ENCODE data around the gene PNMA1.

PNMA1 gene

DNA sequence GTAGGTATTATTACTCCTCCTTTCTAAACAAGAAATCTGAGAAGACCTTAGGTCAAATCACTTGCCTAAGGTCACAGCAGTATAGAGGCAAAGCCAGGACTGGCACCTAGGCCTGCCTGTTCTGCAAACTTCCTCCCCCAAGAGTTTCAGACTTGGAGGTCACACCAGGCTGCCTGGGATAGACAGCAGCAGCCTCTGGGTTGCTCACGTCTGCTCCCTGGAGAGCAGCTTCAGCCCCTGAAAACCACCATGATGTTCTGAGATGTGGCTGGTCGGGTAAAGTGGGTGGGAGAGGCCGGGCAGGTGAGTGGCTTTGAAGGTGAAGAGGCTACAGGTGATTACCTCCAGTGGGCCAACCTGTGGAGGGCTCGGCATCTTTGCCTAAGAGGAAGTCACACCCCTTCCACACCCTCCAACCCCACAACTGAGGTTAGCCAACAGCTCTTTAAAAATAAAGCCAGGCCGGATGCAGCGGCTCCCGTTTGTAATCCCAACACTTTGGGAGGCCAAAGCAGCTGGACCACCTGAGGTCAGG lies 37.0 kb upstream of the PNMA1 start:
- in situ Hi-C loops (cut with MboI; ENCODE audit: low sequenced_read_pairs), result no loop called here

DNA sequence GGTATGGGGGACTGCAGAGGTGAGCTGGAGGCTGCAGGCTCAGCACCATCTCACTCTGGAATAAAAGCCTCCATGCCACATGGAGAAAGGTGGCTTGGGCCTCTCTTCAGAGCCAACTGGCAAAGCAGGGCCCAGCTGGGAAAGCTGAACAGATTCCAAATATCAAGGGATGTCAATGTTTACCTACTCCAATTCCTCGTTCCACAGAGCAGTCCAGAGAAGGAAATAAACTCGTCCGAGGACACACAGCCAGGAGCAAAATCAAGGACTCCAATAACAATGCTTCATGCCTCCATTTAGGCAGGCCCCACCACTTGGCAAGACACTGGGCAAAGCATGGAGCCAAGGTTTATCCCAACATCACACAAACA lies 36.3 kb upstream of the PNMA1 start:
- in situ Hi-C loops (cut with MboI; ENCODE audit: low sequenced_read_pairs), result no loop called here

DNA sequence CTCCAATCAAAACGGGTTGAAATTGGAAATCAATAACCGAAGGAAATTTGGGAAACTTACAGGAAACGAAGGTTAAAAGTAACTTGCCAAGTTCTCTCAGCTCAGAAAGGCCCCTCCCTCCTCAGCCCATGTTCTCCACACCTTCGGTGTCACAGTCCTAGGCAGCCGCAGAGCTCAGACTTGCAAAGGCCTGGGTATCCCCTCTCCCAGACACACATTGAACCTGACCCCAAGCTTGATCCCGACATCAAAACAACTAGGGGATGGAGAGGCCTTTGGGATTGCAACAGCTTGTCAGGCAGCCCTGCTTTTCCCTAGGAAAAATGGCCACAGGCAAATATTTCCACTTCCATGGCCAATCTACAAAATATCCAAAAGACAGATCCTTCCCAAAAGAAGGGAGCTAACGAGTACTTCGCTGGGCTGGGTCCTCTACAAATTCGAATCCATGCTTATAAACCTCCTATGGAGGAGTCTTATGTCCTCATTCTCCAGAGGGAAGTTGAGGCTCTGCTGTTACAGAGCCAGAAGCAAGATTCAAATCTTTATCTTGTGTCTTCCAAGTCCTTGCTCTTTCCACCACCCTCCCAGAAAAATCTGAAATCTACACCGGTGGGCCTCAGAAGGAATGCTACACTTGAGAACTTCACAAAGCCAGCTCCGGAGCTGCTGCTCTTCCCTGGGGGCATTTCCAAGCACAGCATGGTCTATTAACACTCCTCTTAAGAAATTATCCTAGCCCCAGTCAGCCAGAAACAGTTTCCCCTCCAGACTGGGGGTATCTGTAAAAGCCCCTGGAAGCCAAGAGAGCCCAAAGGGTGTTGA lies 35.7 kb upstream of the PNMA1 start:
- in situ Hi-C loops (cut with MboI; ENCODE audit: low sequenced_read_pairs), result loop anchor here (10.0 kb wide), 1 partner anchor 75 kb away; no protein-coding TSS in a partner anchor

DNA sequence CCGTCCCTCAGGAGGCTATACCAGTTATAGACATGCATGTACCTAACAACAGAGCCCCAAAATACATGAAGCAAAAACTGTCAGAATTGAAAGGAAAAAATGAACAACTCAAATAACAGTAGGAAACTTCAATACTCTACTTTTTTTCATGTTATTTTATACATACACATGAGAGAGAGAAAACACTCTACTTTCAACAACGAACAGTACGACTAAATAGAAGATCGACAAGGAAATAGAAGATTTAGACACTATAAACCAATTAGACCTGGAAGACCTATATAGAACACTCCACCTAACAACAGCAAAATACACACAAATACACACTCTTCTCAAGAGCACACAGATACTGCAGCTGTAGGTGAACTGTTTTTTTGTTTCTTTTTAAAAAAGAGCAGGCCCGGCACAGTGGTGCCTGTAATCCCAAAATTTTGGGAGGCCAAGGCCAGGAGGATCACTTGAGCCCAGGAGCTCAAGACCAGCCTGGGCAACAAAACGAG lies 34.7 kb upstream of the PNMA1 start:
- in situ Hi-C loops (cut with MboI; ENCODE audit: low sequenced_read_pairs), result loop anchor here (10.0 kb wide), 1 partner anchor 76 kb away; no protein-coding TSS in a partner anchor

DNA sequence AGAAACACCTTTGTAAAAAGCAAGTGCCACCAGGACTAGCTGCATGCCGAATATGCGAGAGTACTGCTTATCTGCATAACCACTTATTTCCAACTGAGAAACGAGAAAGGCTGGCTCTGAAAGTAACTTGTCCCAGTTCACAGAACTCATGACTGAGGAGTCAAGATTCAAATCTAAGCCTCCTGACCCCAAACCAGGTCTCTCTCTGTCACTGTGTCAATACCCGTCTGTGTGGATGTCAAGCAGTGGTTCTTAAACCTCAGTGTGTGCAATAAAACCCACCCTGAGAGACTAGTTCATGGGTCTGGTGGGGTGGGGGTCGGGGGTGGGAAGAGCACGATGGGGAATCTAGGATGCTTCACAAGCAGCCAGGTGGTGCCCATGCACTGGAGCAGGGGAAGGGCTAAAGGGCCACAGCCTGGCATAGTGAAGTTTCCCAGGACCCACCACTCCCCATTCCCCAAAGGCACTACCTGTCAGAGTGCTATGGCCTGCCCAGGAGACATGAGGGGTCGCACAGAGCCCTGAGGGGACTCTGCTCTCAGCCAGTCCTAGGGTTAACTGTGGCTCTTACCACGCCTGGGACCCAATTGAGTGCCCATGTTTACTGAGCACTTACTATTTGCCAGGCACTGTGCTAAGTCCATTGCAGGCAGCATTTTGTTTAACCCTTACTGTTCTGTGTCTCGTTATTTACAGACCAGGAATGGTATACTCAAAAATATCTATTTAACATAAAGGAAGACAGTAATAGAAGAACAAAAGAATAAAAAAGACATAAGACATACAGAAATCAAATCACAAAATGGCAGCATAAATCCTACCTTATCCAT lies 33.4 kb upstream of the PNMA1 start:
- in situ Hi-C loops (cut with MboI; ENCODE audit: low sequenced_read_pairs), result loop anchor here (10.0 kb wide), 1 partner anchor 77 kb away; no protein-coding TSS in a partner anchor

DNA sequence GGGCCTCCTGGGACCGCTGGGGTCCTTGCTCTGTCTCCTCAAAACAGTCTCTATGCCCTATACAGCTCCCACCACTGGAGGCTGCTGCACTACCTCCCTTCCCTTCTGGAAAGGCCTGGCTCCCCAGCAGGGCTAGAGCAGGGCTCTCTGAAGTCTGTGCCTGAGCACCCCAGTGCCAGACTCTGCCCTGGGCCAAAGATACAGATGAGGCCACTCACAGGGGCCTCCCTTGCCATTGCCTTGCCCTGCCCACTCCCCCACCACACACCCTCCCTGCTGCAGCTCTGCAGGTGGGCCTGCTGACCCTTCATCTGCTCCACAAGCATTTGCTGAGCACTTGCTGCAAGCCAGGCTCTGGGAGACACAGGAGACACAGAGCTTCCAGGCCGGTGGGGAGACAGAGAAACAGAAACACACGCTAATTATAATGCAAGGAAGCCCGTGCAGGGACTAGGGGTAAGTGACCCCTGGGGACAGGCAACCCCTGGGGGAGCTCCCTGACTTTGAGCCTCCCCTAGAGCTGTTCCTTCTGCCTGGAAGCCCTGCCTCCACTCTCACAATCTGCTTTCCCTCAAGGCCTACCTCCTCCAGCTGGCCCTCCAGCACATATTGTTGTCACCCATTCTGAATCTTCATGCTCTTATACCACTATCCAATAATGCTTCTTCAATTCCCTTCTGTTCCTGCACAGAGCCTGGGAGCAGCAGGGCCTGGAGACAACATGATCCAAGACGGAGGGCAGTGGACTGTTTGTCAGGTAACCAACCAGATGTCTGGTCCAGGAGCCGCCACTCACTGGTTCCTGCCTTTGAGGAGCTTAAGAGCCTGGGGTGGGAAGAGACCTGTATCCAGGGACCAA lies 32.6 kb upstream of the PNMA1 start:
- in situ Hi-C loops (cut with MboI; ENCODE audit: low sequenced_read_pairs), result loop anchor here (10.0 kb wide), 1 partner anchor 78 kb away; no protein-coding TSS in a partner anchor

DNA sequence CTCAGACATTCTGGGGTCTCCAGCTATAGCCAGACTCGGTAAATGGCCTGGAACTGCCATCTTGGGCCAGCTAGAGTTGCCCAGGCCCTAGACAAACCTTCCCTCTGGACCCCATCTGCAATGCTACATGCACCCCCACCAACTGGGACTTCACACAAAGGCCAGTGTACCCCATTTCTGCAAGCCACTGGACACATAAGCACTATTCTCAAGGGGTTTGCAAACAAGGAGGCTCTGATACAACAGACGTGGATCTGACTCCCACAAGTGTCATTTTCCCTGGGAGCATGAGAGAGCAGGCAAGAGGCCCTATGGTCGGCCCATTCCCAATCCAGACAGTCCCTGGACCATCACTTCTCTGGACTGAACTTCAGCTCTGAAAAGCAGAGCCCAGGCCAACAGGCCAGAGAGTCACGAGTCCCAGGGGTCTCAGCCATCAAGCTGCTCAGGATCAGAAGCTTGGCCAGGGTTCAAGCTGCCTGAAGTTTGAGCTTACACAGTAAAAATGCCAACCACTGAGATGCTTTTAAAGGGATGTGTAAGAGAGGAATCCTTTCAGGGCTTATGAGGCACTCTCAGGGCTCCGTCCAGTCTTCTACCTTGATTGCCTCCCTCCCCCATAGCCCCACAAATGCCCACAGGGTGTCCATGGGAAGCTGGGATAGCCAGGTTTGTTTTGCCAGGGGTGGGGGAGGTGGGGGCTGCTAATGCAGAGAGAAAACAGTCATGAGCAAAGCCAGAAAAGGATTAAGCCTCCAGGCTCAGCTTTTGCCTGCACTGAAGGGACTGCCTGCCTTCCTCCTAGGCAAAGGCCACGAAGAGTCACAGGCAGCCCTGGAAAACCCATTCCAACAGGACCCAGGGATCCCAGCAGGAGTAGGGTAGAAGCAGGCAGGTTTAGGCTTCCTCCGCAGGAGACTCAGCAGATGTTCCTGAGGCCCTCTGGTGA lies 31.7 kb upstream of the PNMA1 start:
- in situ Hi-C loops (cut with MboI; ENCODE audit: low sequenced_read_pairs), result loop anchor here (10.0 kb wide), 1 partner anchor 79 kb away; no protein-coding TSS in a partner anchor

DNA sequence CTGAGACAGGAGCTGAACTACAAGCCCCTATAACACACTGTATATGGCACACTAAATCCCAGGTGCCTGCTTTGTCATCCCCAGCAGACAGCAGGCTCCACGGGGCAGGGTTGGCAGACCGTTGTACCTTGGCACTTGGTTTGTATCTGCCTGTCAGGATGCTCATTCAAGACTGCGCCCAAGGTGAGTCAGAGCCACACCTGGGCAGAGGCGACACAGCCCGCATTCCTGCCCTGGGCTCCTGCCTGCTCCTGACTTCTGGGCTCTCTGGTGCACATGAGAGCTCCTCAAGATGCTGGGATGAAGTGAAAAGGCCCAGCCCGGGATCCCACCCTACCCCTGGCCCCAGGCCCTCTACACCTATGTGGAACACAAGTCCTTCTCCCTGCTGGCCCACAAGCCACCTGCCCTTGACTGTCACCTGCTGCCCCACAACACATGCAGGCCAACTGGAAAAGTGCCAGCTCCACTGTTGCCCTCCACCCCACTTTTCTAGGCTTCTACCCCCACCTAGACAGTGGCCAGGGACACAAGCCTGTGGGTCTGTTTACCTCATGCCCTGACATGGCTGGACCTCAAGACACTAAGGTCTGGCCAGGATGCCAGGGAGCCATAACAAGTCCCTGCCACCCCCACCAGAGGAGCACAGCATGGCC lies 30.8 kb upstream of the PNMA1 start:
- in situ Hi-C loops (cut with MboI; ENCODE audit: low sequenced_read_pairs), result loop anchor here (10.0 kb wide), 1 partner anchor 80 kb away; no protein-coding TSS in a partner anchor

DNA sequence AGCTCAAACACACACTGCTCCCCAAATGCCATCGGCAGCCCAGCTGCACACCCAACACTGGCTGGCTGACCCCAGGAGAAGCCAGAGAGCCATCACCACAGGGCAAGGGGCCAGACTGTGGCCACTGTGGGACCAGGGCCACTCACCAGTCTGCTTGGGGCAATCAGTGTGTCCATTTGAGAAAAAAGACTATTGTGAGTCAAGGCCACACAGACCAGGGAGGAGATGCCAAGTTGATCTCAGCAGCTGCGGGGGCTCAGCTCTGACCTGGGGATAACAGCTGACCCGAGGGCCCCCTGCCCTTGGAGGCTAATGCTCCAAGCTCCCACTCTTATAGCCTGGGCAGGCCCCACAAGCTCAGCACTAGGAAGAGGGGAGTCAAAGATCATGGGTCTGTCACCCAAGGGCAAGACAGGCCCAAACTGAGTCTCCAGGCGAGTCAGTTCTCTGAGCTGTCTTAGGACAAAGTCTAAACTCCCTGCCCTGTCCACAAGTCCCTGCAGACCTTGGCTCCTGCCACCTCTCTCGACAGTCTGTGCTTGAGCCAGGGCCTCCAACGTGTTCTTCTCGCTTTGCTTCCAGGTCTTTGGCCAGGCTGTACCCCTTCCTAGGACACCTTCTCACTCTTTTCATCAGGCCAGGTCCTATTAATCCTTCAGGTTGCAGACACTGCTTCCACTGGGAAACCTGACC lies 30.1 kb upstream of the PNMA1 start:
- in situ Hi-C loops (cut with MboI; ENCODE audit: low sequenced_read_pairs), result loop anchor here (10.0 kb wide), 1 partner anchor 80 kb away; no protein-coding TSS in a partner anchor

DNA sequence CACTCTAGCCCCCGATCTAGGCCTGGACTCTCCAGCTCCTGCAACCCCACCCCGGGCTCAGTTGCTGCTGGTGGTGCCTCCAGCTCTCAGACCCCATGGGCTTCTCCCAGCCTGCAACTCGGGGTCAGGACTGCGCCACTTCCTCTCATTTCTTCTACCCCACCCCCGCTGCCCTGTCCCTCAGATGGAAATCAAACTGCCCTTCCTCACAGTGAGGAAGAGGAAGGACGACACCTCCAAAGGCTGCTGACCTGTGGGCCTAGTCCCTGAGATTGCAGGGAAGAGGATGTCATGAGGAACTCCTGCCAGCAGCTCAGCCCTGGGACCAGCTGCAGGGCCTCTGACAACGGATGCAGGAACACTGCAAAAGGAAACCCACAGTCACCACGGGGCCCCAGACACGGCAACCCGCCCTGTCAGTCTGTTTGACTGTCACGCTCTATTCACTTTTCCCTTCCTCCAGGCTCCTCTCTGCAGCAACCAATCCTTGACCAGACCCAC lies 29.3 kb upstream of the PNMA1 start:
- in situ Hi-C loops (cut with MboI; ENCODE audit: low sequenced_read_pairs), result loop anchor here (10.0 kb wide), 1 partner anchor 81 kb away; no protein-coding TSS in a partner anchor

DNA sequence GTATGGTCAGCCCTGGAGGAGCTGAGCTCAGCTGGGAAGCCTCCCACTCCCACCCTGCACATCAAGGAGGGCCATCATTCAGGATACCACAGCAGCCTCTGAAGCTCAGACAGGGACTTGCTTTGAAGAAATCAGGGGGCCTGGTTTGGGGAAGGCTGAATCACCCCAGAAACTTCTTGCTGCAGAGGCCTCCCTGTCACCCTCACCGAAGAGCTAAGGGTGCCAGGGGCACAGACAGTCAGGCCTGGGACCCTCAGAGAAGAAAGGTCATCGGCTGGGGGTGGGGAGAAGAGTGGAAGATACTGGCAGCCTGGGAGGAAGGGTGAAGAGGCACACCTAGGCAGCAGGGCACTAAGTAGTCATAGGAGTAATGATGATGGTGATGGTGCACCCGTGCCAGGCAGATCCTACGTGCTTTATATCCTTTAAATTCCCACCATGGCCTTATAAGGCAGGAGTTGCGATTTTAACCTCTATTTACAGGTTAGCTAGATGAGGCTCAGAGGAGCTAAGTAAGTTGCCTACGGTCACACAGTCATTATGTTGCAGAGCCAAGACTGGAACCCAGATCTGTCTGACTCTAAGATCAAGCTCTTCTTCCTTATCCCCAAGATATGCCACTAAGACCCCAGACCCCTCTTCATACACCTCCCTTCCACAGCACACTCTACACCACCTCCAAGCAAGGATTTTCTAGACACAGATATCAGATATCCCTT lies 28.5 kb upstream of the PNMA1 start:
- in situ Hi-C loops (cut with MboI; ENCODE audit: low sequenced_read_pairs), result loop anchor here (10.0 kb wide), 1 partner anchor 82 kb away; no protein-coding TSS in a partner anchor

DNA sequence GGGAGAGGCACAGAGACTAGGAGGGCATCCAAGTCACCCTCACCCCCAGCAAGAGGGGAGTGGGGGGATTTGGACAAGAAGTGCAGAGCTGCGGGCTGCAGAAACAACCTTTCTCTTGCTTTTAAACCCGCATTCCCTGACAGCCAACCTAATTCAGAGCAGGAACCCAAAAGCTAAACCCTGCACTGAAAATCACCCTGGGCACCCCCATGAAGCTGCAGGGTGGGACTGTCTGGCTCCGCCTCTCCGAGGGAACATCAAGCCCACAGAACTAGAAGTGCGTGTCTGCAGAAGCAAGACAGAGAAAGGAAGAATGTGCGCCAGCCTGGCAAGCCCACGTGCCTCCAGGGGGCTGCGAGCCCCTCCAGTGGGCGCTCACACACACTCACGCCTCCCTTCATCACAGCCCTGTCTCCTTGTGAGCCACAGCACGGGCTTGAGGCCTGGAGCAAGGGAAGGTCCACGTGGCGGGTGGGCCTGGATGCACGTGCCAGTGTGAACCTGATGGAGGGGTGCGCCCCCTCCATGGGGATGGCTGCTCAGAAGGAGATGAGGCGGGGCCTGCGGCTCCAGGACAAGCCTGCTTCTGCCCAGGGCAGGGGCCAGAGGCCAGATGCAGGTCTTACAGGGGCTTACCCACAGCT lies 27.8 kb upstream of the PNMA1 start:
- in situ Hi-C loops (cut with MboI; ENCODE audit: low sequenced_read_pairs), result loop anchor here (10.0 kb wide), 1 partner anchor 83 kb away; no protein-coding TSS in a partner anchor

DNA sequence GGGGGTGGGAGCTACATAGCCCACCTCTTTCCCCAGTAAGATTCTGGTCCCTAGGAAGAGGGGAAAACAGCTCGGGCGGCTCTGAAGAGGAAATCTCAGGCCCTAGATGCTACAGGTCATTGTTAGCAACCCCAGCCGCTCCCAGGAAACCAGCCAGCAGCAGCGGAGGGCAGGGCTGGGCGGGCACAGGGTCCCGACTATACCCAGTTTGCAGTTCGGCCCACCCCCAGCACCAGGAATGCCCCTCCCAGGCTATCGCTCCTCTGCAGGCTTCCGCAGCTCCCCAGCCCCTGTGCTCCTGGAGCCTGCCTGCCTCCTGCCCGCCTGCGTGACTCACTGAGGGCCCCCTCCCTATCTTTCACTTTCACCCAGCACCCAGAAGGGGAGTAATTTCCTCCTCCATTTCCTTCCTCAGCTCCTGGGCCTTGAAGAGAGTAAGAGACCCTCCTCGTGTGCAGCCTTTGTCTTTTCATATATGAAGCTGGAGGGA lies 27.2 kb upstream of the PNMA1 start:
- in situ Hi-C loops (cut with MboI; ENCODE audit: low sequenced_read_pairs), result loop anchor here (10.0 kb wide), 1 partner anchor 83 kb away; no protein-coding TSS in a partner anchor

DNA sequence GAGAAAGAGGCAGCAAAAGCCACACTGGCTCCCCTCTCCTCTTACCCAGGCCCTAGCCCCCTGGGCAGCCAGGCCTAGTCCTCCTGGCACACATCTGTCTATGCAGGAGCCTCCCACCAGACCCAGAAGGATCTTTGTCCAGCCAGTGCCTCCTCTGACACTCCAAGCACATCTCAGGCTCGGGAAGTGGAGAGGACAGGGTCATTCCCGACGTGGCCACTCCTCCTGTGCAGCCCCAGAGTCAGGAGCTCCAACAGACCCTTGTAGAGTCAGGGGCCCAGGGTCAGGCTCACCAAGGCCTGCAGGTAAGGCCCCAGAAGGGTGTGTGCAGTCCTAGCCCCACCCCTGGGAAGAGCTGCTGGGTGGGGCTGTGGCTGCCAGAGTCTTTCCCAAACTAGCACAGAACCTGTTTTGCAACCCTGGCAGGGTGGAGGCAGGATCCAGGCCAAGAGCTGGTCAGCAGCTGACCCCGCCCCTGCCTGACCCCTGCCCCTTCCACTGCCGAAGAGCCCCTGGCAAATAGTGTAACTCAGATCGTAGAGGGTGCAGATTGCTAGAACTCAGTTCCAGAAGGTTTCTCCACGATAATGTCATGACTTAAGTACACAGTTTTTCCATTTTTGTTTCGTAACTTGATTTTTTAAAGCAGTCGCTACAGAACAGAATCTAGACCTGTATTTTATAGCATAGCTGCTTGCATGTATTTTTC lies 26.6 kb upstream of the PNMA1 start:
- in situ Hi-C loops (cut with MboI; ENCODE audit: low sequenced_read_pairs), result loop anchor here (10.0 kb wide), 1 partner anchor 84 kb away; no protein-coding TSS in a partner anchor

DNA sequence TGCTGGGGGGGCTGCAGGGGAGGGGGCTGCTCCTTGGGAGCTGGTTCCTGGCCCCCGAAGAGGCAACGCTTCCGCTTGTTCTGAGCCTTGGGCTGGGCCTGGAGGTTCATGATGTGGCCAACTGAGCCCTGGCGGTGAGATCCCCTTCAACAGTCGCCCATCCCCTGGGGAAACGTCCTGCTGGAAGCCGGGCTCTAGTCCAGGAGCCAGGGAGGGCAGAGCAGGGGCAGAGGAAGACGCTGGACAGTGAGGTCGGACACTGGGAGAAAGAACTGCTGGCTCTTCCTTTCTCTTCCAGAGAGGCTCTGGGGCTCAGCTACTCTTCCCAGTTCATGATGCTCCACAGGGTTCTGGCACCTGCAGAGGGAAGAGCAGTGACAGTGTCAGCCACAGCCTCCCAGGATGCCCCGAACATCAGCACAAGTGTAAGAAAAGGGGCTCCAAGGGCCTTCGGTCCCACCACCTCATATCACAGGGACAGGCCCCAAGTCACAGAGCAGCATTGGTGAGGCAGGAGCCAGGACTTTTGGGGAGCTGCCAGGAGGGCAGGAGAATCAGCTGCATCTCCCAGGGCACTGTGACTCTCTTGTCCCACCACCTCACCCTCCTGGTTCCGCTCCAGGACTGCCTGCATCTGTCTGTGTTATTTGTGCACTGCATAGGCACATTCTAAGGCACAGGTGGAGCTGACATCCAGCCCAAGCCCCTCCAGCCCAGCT lies 25.9 kb upstream of the PNMA1 start:
- in situ Hi-C loops (cut with MboI; ENCODE audit: low sequenced_read_pairs), result loop anchor here (10.0 kb wide), 1 partner anchor 85 kb away; no protein-coding TSS in a partner anchor
